H7 (cell line): ENCODE data around the gene GADD45G. TPM values are rescaled to one million over a fixed set of nuclear protein-coding genes. Genes with fewer than 3 reads are reported as not detected.

ENCODE experiments used
- DNase-seq: peaks from one replicate; pipeline ENCODE4 v3.0.0; 2012
- H3K27me3 ChIP-seq: 2 replicates; pipeline ENCODE4 v1.6.0; 2011; ENCODE audit warnings: mild to moderate bottlenecking, low read length; ENCODE audit not compliant: control insufficient read depth, insufficient read depth
- H3K36me3 ChIP-seq: replicated peaks from 2 replicates; pipeline ENCODE4 v1.5.1; 2011; ENCODE audit warnings: low read length; ENCODE audit not compliant: control insufficient read depth, insufficient read depth
- H3K4me3 ChIP-seq: 2 replicates; pipeline ENCODE4 v1.5.1; 2011; ENCODE audit warnings: low read depth, mild to moderate bottlenecking, control low read depth, low read length, moderate library complexity; ENCODE audit not compliant: insufficient read depth
- total RNA-seq: library from RNA; depleted of rRNA; stranded (reverse); fragments of >200 nt; shearing (Covaris generic); gene quantifications from 2 replicates; pipeline ENCODE4 v1.2.3, GENCODE V29; 2014

GADD45G gene
- total RNA-seq, 1 experiment from 2014 or later = 3.7 TPM

GRCh38 chr9:89612566-89613278, 7.9 kb downstream of the GADD45G start:
- Histone ChIP-seq H3K36me3 (no peaks in the 10 kb centered on the region), H3K4me3 (no peak overlapping the region), H3K27me3 (peaks cover under 1% of the 10 kb centered on the region)
- no peak for DNase-seq

- no peak overlapping the region for H3K4me3 ChIP-seq
- no peaks in the 10 kb centered on the region; the same call in none of the 2 replicates for H3K27me3 ChIP-seq
- H3K36me3 ChIP-seq = no peaks in the 10 kb centered on the region
- DNase-seq = no peak
Observed at GRCh38 chr9:89613912-89614892, 9.4 kb downstream of the GADD45G start.

- Histone ChIP-seq H3K36me3 (no peaks in the 10 kb centered on the region), H3K27me3 (no peaks in the 10 kb centered on the region; the same call in 1 of the 2 replicates), H3K4me3 (no peak overlapping the region)
- no peak for DNase-seq
Observed at GRCh38 chr9:89615661-89616060, 10.8 kb downstream of the GADD45G start.

- Histone ChIP-seq H3K27me3 (no peaks in the 10 kb centered on the region; the same call in 1 of the 2 replicates), H3K4me3 (no peak overlapping the region), H3K36me3 (no peaks in the 10 kb centered on the region)
- no peak for DNase-seq
Observed at GRCh38 chr9:89616411-89616810, 11.6 kb downstream of the GADD45G start.

GRCh38 chr9:89617978-89618377, 13.2 kb downstream of the GADD45G start:
- H3K4me3 ChIP-seq = no peak overlapping the region
- H3K27me3 ChIP-seq = no peaks in the 10 kb centered on the region; the same call in 1 of the 2 replicates
- no peak for DNase-seq
- H3K36me3 ChIP-seq = no peaks in the 10 kb centered on the region

- no peaks in the 10 kb centered on the region for H3K36me3 ChIP-seq
- no peaks in the 10 kb centered on the region; the same call in 1 of the 2 replicates for H3K27me3 ChIP-seq
- no peak overlapping the region for H3K4me3 ChIP-seq
- peak; percentile 91 for DNase-seq
Observed at GRCh38 chr9:89619019-89619418, 14.2 kb downstream of the GADD45G start.

- no peak for DNase-seq
- no peak overlapping the region for H3K4me3 ChIP-seq
- H3K27me3 ChIP-seq = no peaks in the 10 kb centered on the region; the same call in 1 of the 2 replicates
- no peaks in the 10 kb centered on the region for H3K36me3 ChIP-seq
Observed at GRCh38 chr9:89619424-89620138, 14.8 kb downstream of the GADD45G start.

- Histone ChIP-seq H3K27me3 (no peaks in the 10 kb centered on the region), H3K4me3 (no peak overlapping the region), H3K36me3 (no peaks in the 10 kb centered on the region)
- no peak for DNase-seq
Observed at GRCh38 chr9:89621031-89621430, 16.2 kb downstream of the GADD45G start.

- Histone ChIP-seq H3K36me3 (no peaks in the 10 kb centered on the region), H3K27me3 (no peaks in the 10 kb centered on the region), H3K4me3 (no peak overlapping the region)
- no peak for DNase-seq
Observed at GRCh38 chr9:89621676-89622075, 16.9 kb downstream of the GADD45G start.

GRCh38 chr9:89622933-89623861, 18.4 kb downstream of the GADD45G start:
- Histone ChIP-seq H3K36me3 (no peaks in the 10 kb centered on the region), H3K4me3 (no peak overlapping the region), H3K27me3 (no peaks in the 10 kb centered on the region)
- DNase-seq = no peak

GRCh38 chr9:89623925-89624420, 19.2 kb downstream of the GADD45G start:
- Histone ChIP-seq H3K4me3 (no peak overlapping the region), H3K36me3 (no peaks in the 10 kb centered on the region), H3K27me3 (no peaks in the 10 kb centered on the region)
- no peak for DNase-seq

- no peaks in the 10 kb centered on the region for H3K36me3 ChIP-seq
- no peak overlapping the region for H3K4me3 ChIP-seq
- no peaks in the 10 kb centered on the region for H3K27me3 ChIP-seq
- DNase-seq = no peak
Observed at GRCh38 chr9:89625721-89626687, 21.2 kb downstream of the GADD45G start.
